DMS153 treated with DMSO at 0.1 percent for 48 hours (cell line): Measurements from ENCODE around the gene SARDH.

Experiments used
- DNase-seq: peaks from one replicate; lab custom pipeline; 2025; ENCODE audit not compliant: unreplicated experiment; lab: John Stamatoyannopoulos, UW

The SARDH gene

GRCh38 chr9:133715866-133716563 lies 22.1 kb downstream of the SARDH start:
- DNase-seq: no peak

GRCh38 chr9:133715295-133715865 lies 22.8 kb downstream of the SARDH start:
- DNase-seq: no peak

- no peak for DNase-seq
Observed at GRCh38 chr9:133714606-133715294, 23.4 kb downstream of the SARDH start.

GRCh38 chr9:133713960-133714495 lies 24.1 kb downstream of the SARDH start:
- no peak for DNase-seq

- DNase-seq: no peak
Observed at GRCh38 chr9:133713150-133713959, 24.8 kb downstream of the SARDH start.

- no peak for DNase-seq
Observed at GRCh38 chr9:133712221-133713100, 25.7 kb downstream of the SARDH start.

- DNase-seq: no peak
Observed at GRCh38 chr9:133711428-133712220, 26.5 kb downstream of the SARDH start.

- DNase-seq: no peak
Observed at GRCh38 chr9:133710661-133711427, 27.3 kb downstream of the SARDH start.

GRCh38 chr9:133709691-133710571 lies 28.2 kb downstream of the SARDH start:
- no peak for DNase-seq

- DNase-seq: no peak
Observed at GRCh38 chr9:133709015-133709611, 29.0 kb downstream of the SARDH start.

GRCh38 chr9:133708246-133709014 lies 29.7 kb downstream of the SARDH start:
- no peak for DNase-seq

GRCh38 chr9:133707763-133708245 lies 30.3 kb downstream of the SARDH start:
- no peak for DNase-seq

- no peak for DNase-seq
Observed at GRCh38 chr9:133707065-133707762, 30.9 kb downstream of the SARDH start.

- DNase-seq: no peak
Observed at GRCh38 chr9:133706307-133707050, 31.7 kb downstream of the SARDH start.

- DNase-seq: no peak
Observed at GRCh38 chr9:133705576-133705975, 32.6 kb downstream of the SARDH start.
